ENCODE measurements around the gene DNMT3B.

DNMT3B gene

GRCh38 chr20:32849577-32849976 is 87.4 kb downstream of the DNMT3B start:
- H3K4me3 ChIP-seq (ENCODE audit: low read depth, low read length), result no peak overlapping the region

- no peak overlapping the region for H3K4me3 ChIP-seq (ENCODE audit: low read depth, low read length)
These were observed 93.2 kb downstream of the DNMT3B start for GRCh38 chr20:32855387-32855786.

- no peak overlapping the region for H3K4me3 ChIP-seq (ENCODE audit: low read depth, low read length)
These were observed 96.0 kb downstream of the DNMT3B start for GRCh38 chr20:32858189-32858588.

All from iPS-11a (cell line).